ENCODE measurements around the gene CCDC159. TPM values are rescaled to one million over a fixed set of nuclear protein-coding genes. Genes with fewer than 3 reads are reported as not detected.

The CCDC159 gene
- total and polyA plus RNA-seq, 7 donors, result 2.4 to 9.2 (median 5.3) TPM

- Histone ChIP-seq H3K4me1 (no peaks in the 10 kb centered on the region), H3K36me3 (ENCODE audit: insufficient read depth in 1 of 2, low read depth in 1 of 2) (peaks cover 0 to 77% of the 10 kb centered on the region in 2 donors), H3K27me3 (ENCODE audit: insufficient read depth in 3 of 3, low read length in 2 of 3) (no peaks in the 10 kb centered on the region), H3K27ac (no peak overlapping the region), H3K9me3 (no peaks in the 10 kb centered on the region), H3K4me3 (no peak overlapping the region)
- no peak for ATAC-seq
- no peak for DNase-seq
- WGBS, 3 donors, result 55 to 81% (median 69%) methylated on average over 5 of the region's 5 CpGs
- no peak for TF ChIP-seq CTCF (IDR thresholded peaks at IDR 0.05)
- intact Hi-C loops (cut with DNase I), result no loop called here
Measured at GRCh38 chr19:11364935-11365334, 18.6 kb downstream of the CCDC159 start.

GRCh38 chr19:11365557-11366117 lies 19.3 kb downstream of the CCDC159 start:
- H3K4me3 ChIP-seq, result no peak overlapping the region
- H3K27ac ChIP-seq, result no peak overlapping the region
- TF ChIP-seq CTCF (IDR thresholded peaks at IDR 0.05), result no peak

GRCh38 chr19:11367528-11367927 lies 21.2 kb downstream of the CCDC159 start:
- WGBS, 3 donors, result 66 to 83% (median 74%) methylated on average over 2 of the region's 2 CpGs
- no peak for TF ChIP-seq CTCF (IDR thresholded peaks at IDR 0.05)
- intact Hi-C loops (cut with DNase I), result no loop called here
- H3K9me3 ChIP-seq, result no peaks in the 10 kb centered on the region
- H3K4me1 ChIP-seq, result no peaks in the 10 kb centered on the region
- ATAC-seq (no peak), DNase-seq (no peak)
- H3K27me3 ChIP-seq (ENCODE audit: insufficient read depth in 3 of 3, low read length in 2 of 3), result no peaks in the 10 kb centered on the region
- no peak overlapping the region for H3K27ac ChIP-seq
- H3K36me3 ChIP-seq (ENCODE audit: insufficient read depth in 1 of 2, low read depth in 1 of 2), result peaks cover 0 to 68% of the 10 kb centered on the region in 2 donors
- H3K4me3 ChIP-seq, result no peak overlapping the region

More at GRCh38 chr19:11365557-11366117, 19.3 kb downstream of the CCDC159 start:
- Histone ChIP-seq H3K27me3 (ENCODE audit: insufficient read depth in 3 of 3, low read length in 2 of 3) (no peaks in the 10 kb centered on the region), H3K36me3 (ENCODE audit: insufficient read depth in 1 of 2, low read depth in 1 of 2) (peaks cover 0 to 76% of the 10 kb centered on the region in 2 donors), H3K9me3 (no peaks in the 10 kb centered on the region), H3K4me1 (no peaks in the 10 kb centered on the region)
- DNase-seq, result no peak
- 67 to 73% (median 71%) methylated on average over 7 of the region's 7 CpGs for WGBS, 3 donors
- intact Hi-C loops (cut with DNase I), result no loop called here
- ATAC-seq, result no peak

GRCh38 chr19:11370744-11371143 lies 24.4 kb downstream of the CCDC159 start:
- H3K36me3 ChIP-seq (ENCODE audit: insufficient read depth in 1 of 2, low read depth in 1 of 2), result peaks cover 0 to 41% of the 10 kb centered on the region in 2 donors
- no peaks in the 10 kb centered on the region for H3K27me3 ChIP-seq (ENCODE audit: insufficient read depth in 3 of 3, low read length in 2 of 3)
- H3K4me1 ChIP-seq, result peaks cover 14% of the 10 kb centered on the region
- intact Hi-C loops (cut with DNase I), result loop anchor here in 1 of 2 donors (10.0 kb wide), 1 partner anchor 134 kb away; the partner anchor contains the start of gene ZNF653
- no peaks in the 10 kb centered on the region for H3K9me3 ChIP-seq
- no peak overlapping the region for H3K27ac ChIP-seq
- DNase-seq (no peak), ATAC-seq (no peak)
- 86 to 89% (median 88%) methylated on average over 2 of the region's 2 CpGs for WGBS, 3 donors
- H3K4me3 ChIP-seq, result no peak overlapping the region
- TF ChIP-seq CTCF (IDR thresholded peaks at IDR 0.05), result no peak
